HG03060 (cell line): ENCODE data around the gene B9D1.

Experiments used
- ATAC-seq: cut with Tn5 transposase; IDR thresholded peaks from one replicate; pipeline ENCODE4 v1.9.1; 2021; ENCODE audit warnings: low read depth, moderate number of reproducible peaks; ENCODE audit not compliant: unreplicated experiment

B9D1 gene

DNA sequence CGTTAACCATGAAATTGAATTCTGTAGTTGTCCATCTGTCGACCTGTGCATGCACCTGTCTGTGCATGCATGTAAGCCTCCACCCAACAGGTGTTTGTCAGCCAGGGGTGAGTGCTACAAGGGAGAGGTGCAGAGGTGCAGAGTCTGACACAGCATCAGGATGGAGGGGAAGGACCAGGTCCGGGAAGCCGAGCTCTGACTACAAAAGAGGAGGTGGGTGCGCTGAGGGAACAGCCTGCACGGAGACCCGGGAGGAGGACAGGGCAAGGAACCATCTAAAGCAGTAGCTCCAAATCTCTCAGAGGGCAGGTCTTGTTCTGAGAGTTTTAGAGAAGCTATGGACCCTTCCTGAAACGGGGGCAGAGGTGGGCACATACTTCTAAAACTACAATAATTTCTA, 54.1 kb downstream of the B9D1 start:
- no peak for ATAC-seq

DNA sequence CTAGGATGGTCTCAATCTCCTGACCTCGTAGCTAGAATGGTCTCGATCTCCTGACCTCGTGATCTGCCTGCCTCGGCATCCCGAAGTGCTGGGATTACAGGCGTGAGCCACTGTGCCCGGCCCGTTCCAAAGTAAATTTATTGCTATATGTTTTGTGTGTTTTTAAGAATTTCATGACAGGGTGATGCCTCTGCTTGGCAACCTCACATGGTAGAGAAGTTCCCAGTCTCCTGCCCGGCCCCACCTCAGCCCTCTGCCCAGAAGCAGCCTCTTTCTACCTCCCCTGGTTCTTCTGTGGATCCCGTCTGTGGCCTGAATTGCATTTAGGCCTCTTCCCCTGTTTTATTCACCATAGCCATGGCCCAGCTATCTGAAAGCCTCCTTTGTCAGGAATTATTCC, 55.0 kb downstream of the B9D1 start:
- no peak for ATAC-seq

DNA sequence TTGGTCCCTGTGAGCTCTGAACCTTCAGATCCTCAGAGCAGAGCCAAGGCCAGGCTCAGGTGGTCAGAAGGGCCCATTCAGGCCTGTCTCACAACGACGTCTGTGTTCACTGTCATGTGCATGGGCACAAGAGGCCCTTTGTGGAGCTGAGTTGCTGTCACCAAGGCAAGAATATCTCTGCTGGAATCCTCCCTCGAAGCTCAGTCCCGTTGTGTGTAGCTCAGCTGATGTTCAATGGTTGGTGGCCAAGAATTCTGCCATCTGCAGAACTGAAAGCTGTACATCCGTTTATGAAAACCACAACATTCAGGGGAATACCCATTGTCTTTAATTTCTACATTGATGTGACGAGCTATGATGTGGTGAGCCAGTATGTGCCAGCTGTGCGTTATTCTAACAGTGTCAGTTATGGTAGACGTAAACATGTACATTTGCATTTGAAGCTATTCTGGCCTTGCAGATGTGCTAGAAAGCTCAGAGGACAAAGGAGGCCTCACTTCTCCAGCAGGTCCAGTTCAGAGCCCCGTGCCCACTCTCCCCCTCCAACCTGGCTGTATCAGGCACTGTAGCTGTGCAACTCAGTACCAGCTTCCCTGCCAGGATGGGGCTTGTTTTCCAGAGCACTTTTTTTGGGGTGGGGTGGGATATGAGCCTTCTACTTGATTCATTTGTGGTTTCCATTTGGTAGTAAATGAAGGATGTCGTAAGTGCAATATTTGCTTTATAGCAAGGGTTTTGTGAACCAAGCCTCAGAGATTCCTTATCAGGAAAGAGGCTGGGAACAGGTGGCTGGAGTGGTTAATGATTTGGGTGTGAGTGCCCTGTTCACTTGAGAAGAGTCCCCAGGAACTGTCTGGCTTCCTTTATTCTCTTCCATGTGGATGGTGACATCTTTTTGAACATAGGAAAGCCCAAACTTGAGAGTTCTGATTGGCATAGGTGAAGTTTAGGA, 56.1 kb downstream of the B9D1 start:
- ATAC-seq, result peak; percentile 85

DNA sequence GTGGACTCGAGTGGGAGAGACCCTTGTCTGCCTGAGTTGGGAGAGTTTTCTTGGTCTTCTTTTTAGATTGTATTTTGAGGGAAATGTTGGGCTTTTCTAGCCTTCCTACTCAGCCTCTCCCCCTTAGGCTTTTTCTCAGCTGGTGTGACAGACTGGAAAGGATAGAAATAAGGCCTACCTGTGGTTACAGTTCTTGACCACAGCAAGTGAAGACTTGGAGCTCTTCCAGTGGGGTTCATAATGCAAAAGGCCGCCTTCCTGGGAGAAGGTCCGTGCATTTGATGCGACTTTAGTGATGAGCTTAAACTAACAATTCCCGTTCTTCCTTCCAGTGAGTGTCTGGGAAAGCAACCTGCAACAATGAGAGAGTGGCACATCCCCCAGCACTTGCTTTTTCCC, 56.8 kb downstream of the B9D1 start:
- ATAC-seq, result no peak

DNA sequence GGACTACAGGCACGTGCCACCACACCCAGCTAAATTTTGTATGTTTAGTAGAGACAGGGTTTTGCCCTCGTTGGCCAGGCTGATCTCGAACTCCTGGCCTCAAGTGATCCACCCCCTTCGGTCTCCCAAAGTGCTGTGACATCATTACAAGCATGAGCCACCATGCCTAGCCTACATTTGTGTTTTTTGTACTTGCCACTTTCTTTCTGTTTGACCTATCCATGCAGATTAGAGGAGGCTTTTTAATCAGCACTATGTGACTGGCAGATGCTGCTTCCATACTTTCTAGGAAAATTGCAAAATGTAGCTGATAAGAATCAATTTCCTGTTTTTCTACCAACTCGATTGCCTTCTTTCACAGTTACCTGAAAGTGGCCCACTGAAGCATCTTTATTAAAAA, 57.3 kb downstream of the B9D1 start:
- no peak for ATAC-seq

DNA sequence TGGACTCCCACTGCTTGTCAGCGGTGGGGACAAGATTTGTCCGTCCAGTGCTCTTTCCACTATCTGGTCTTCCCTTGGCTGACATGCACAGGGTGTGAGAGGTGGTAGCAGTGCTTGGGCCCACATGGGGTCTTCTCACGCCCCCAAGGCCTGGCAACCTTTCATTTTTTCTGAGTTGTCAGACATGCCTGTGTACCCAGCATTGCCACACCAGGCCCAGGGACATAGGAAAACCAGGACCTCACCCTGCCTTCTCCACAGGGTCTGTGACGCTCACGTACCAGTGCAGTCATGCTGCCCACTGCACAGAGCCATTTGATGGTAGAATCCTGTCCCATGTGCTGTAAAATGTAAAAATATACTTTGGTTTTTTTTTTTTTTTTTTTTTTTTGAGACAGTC, 57.8 kb downstream of the B9D1 start:
- ATAC-seq, result no peak

DNA sequence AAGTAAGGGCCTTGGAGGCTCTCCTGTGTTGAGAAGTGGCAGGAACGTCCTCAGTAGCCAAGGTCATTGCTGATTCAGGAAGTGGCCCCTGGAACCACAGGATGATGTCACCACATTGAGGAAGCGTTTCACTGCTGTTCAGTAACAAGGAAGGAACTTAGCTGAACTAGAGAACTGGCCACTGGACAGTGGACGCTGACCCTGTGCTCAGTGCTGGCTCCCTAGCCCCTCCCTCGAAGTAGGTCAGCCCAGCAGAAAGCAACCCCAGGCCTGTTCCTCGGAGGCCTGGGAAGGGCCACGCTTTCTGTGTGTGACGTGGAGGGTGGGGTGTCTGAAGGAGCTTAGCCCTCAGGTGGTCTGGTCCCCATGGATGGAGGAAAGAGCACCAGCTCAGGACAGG, 58.3 kb downstream of the B9D1 start:
- ATAC-seq, result no peak

DNA sequence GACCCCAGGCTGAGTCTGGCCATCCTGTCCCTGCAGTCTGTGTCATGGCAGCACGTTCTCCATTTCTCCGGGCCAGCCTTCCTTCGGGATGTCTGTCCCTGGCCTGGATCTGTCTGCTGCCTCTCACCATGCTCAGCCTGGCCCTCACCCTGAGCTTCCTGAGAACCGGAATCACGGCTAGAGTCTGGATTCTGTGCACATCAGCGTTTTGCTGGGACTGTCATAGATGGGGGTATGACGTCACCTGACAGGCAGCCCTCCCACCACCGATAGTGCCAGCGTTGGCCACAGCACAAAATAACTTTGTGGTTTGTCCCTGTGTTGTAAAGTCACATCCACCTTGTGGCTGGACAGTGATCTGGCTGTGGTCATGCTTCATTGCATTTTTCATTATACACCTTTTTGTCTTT, 59.2 kb downstream of the B9D1 start:
- ATAC-seq, result no peak

DNA sequence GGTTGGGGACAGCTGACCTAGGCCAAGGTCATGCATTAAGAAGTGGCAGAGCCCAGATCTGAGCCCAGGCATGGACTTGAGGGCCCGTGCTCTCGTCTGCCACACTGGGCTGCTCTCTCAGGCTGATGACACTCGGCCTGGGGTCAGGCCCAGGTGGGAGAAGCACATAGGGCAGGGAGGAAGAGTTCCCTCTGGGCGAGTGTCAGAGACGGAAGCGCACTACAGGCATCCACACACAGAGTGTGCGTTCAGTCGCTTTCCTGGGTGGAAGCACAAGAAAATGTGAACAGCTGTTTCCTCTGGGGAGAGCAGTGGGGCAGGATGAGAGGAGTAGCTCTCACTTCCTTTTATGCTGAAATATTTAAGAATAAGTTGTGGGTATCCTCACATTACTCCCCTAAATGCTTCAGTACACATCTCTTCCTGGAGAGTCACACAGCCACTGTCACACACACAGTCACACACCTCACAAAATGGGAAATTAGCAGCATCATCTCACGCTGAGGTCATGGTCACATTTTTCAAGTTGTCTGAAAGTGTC, 59.7 kb downstream of the B9D1 start:
- no peak for ATAC-seq

DNA sequence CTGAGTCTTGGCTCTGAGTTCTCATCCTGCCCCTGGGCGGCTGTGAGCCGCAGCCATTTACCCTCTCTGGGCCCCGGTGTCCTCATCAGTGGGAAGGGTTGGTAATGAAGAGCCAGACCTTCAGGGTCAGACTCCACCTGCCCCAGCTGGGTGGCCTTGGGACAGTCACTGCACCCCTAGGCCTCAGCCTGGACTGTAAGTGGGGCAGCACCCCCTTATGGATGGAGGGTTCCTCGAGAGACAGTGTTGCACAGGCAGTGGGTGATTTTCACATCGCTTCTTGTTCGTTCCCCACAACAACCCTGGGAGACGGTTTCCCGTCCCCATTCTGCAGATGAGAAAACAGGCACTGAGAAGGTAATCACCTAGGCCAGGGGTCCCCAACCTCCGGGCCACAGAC, 60.5 kb downstream of the B9D1 start:
- ATAC-seq, result no peak

DNA sequence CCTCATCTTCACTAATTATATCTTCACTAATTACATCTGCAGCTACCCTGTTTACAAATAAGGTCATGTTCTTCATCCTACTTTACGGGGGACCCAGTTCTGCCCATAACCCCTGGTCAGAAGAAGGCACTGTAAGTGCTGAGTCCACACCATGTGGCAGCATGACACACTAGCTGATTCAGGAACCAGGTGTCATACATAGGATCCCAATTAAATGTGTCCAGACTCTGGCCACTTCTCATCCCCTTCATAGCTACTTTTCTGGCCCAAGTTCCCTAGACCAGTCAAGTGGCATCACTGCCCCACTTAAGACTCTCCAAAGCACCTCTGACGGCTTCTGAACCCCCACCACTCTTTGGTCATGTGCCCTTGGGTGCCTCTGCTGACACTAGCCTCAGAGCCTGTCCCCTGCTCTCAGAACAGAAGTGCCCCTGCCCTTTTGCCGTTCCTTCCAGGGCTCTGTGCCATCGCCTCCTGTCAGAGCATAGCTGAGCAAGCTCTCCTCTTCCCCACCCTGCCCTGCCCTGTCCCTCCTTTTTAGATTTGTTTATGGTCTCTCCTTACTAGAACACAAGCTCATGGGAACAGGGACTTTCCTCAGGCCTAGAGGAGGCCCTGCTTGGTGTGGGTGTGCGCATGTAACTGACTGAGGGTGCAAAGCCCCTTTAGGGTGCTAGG, 61.1 kb downstream of the B9D1 start:
- no peak for ATAC-seq

DNA sequence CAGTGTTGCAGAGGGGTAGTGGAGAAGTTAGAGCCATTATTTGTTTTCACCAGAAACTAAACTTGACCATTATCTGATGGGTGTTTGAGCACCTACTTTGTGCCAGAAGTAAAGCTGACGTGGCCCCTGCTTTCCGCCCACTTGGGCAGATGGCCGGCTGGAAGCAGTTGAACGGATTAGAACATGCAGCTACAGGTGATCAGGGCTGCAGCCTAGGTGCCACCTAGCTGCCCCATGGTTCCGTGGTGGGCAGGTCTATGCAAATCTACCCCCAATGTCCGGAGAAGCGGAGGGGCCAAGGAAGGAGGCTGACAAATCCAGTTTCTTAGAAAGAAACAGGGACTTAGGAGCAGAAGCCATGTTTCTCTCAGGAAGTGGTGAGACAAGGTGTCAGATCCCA, 62.7 kb downstream of the B9D1 start:
- ATAC-seq, result no peak

DNA sequence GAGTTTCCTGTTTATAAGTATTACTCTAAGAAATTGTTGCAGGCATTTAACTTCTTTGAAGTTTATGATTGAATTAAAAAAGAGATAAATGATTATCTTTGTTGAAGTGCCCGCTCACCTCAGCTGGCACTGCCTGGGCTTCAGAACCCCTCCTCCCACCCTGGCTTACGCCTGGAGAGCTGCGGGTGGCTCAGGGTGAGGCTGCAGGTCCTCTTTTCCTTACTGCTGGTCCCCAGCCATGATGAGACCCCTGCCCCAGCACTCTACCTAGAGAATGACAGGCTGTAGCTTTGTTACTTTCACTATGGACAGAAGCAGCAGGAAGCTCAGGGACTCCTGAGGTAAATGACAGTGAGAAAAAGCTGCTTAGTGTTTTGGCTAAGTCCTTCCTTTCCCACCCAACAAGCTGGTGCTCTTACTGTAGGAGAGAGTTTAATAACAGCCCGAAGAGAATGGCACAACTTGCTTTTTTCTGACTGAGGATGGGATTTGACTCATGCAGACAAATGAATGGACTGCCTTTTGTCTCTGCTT, 63.2 kb downstream of the B9D1 start:
- ATAC-seq, result no peak

DNA sequence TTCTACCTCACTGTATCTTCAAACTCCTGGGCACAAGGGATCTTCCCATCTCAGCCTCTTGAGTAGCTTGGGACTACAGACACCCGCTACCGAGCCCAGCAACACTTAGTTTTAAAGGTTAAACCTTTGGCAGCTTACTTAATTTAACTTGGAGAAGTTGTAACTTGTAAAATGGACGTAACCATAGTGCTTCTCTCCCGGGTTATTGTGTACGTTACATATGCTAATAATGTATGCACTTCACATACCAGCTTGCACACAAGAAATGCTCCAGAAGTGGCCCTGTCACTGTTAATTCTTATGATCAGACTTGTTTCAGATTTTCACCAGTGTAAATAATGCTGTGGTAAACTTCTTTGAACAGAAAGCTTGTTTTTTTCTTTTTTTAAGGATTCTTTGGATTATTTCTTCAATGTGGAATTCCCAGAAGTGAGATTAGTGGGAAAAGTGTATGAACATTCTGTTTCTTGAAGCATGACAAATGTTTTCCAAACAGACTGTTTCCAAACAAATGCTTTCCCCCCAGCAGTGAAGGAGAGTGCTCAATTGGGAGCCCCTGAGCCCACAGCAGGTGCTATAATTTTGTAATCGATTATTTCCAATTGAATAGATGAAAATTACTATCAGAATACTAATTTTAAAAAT, 63.8 kb downstream of the B9D1 start:
- ATAC-seq, result no peak

DNA sequence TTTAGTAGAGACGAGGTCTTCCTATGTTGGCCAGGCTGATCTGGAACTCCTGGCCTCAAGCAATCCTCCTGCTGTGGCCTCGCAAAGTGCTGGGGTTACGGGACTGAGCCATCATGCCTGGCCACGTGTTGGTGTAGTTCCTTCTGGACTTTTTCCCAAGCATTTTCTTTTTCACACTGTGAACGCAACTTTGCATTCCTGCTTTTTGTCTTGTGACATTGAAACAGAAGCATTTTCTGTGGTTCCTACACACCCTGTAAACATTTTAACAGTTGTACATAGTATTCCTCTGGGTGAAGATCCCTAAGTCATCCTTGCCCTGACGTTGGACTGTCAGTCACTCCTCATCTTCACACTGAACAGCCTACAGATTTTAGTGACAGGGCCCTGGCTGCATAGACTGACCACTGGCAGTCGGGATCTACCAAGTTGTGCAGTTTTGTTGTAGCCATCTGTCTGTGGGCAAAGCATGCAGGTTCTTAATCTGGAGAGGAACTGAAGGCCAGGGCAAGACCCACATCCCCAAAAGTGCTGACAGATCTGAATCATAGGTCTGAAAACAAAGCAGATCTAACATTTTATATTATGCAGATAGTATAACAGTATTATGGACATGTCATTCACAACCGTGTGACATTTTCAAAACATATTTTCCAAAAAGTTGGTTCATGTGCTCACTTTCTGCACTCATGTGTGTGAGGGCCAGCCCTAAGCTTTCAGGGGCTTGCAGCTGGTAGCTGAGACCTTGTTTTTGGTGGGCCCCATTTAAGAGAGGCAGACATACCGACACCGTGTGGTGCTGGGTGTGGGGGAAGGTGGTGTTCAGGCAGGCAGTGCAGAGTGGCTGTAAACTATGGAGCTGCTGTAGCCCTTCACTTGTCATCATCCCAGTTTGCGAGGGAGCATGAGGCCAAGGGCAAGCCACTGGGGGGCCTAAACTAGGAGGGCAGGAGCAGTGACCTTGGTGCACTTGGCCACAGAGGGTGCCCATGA, 65.4 kb downstream of the B9D1 start:
- ATAC-seq, result no peak

DNA sequence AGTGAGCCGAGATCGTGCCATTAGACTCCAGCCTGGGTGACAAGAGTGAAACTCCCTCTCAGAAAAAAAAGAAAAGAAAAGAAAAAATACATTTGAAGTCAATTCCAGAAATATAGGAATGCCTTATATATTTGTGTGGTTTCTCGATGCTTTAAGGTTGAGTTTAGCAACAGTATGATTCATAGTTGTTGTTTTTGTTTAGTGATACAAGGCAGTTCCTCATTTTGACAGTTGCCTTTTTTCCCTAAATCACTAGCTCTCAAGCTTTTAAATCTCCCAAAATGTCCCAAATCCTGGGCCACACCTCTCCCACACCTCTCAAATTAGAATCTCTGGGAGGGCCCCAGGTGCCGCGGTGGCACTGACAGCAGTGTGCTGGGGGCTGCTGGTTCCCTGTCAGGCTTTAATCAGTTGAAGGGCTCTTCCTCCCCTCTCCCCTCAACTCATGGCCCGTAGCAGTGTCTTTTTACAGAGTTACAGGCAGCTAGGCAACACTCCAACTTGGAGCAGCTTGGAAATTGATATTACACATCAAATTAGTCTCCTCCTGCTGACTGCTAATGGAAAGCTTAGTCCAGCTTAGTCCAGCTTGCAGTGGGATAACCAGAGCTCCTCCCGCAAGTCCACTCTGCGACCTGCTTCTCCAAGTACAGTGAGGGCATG, 66.9 kb downstream of the B9D1 start:
- ATAC-seq, result no peak

DNA sequence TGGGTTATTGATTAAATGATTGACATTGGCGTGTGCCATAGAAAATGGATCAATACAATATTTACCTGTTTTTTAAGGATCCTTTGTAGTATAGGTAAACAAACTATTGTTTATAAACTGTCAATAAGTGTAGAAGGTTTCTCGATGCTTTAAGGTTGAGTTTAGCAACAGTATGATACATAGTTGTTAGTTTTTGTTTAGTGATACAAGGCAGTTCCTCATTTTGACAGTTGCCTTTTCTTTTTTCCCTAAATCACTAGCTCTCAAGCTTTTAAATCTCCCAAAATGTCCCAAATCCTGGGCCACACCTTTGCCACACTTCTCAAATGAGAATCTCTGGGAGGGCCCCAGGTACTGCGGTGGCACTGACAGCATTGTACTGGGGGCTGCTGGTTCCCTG, 68.1 kb downstream of the B9D1 start:
- ATAC-seq, result no peak
